Measurements from ENCODE around the gene CBLB.
A peak's percentile ranks its signal among the peaks of the same experiment; 100 is the strongest.

CBLB gene

GRCh38 chr3:105868742-105869530, at the start of gene CBLB:
Gene CBLB (minus strand): TSS chr3:105869012. CDS start chr3:105867577, 1,435 bp downstream.
- peak; percentile 61 for DNase-seq (ENCODE audit: low read depth)

- no peak for DNase-seq (ENCODE audit: low read depth)
These were observed 48.0 kb upstream of the CBLB start for GRCh38 chr3:105916767-105917166.

- DNase-seq (ENCODE audit: low read depth) = no peak
These were observed 46.7 kb upstream of the CBLB start for GRCh38 chr3:105915524-105915923.

- DNase-seq (ENCODE audit: low read depth) = no peak
These were observed 44.8 kb upstream of the CBLB start for GRCh38 chr3:105913616-105914015.

- no peak for DNase-seq (ENCODE audit: low read depth)
These were observed 44.1 kb upstream of the CBLB start for GRCh38 chr3:105912891-105913290.

- no peak for DNase-seq (ENCODE audit: low read depth)
These were observed 42.7 kb upstream of the CBLB start for GRCh38 chr3:105911496-105911895.

- DNase-seq (ENCODE audit: low read depth) = no peak
These were observed 39.0 kb upstream of the CBLB start for GRCh38 chr3:105907777-105908176.

GRCh38 chr3:105906836-105907235, 38.0 kb upstream of the CBLB start:
- no peak for DNase-seq (ENCODE audit: low read depth)

- DNase-seq (ENCODE audit: low read depth) = no peak
These were observed 37.5 kb upstream of the CBLB start for GRCh38 chr3:105906345-105906744.

- no peak for DNase-seq (ENCODE audit: low read depth)
These were observed 36.5 kb upstream of the CBLB start for GRCh38 chr3:105905328-105905727.

- DNase-seq (ENCODE audit: low read depth) = no peak
These were observed 36.0 kb upstream of the CBLB start for GRCh38 chr3:105904678-105905284.

GRCh38 chr3:105904251-105904650, 35.4 kb upstream of the CBLB start:
- no peak for DNase-seq (ENCODE audit: low read depth)

- DNase-seq (ENCODE audit: low read depth) = no peak
These were observed 30.7 kb upstream of the CBLB start for GRCh38 chr3:105899516-105899915.

GRCh38 chr3:105891101-105891500, 22.3 kb upstream of the CBLB start:
- DNase-seq (ENCODE audit: low read depth) = no peak

- DNase-seq (ENCODE audit: low read depth) = no peak
These were observed 20.1 kb upstream of the CBLB start for GRCh38 chr3:105888621-105889579.

GRCh38 chr3:105885256-105885655, 16.4 kb upstream of the CBLB start:
- DNase-seq (ENCODE audit: low read depth) = no peak

GRCh38 chr3:105883798-105884377, 15.1 kb upstream of the CBLB start:
- DNase-seq (ENCODE audit: low read depth) = no peak

GRCh38 chr3:105880681-105881290, 12.0 kb upstream of the CBLB start:
- no peak for DNase-seq (ENCODE audit: low read depth)

GRCh38 chr3:105878061-105878460, 9.2 kb upstream of the CBLB start:
- DNase-seq (ENCODE audit: low read depth) = no peak

- no peak for DNase-seq (ENCODE audit: low read depth)
These were observed 8.6 kb upstream of the CBLB start for GRCh38 chr3:105877336-105877910.

- DNase-seq (ENCODE audit: low read depth) = no peak
These were observed 8.0 kb upstream of the CBLB start for GRCh38 chr3:105876780-105877327.
